ENCODE data around the gene MPEG1.

The MPEG1 gene

DNA sequence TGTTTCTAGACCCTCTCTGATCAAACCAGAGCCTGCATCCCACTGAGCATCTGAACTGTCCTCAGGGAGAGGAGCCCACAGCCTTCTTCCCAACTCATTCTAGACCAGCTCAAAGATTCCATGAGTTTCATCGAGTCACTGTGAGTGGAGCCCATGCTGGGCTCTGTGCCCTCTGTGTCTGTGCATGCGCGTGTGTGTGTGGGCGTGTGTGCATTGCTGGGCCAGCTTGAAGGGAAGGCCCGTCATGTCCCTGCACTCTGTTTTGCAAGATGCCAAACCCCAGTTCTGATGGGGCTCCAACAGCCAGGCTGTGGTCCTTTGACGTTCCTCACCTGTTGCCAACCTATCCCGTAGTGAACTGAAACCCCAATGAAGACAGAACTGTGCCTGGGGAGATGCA, 7.1 kb downstream of the MPEG1 start:
- no peaks in the 10 kb centered on the region for H3K4me1 ChIP-seq
- H3K36me3 ChIP-seq (ENCODE audit: control insufficient read depth, insufficient read depth, low read length): no peaks in the 10 kb centered on the region
- TF ChIP-seq, protein P1, sequence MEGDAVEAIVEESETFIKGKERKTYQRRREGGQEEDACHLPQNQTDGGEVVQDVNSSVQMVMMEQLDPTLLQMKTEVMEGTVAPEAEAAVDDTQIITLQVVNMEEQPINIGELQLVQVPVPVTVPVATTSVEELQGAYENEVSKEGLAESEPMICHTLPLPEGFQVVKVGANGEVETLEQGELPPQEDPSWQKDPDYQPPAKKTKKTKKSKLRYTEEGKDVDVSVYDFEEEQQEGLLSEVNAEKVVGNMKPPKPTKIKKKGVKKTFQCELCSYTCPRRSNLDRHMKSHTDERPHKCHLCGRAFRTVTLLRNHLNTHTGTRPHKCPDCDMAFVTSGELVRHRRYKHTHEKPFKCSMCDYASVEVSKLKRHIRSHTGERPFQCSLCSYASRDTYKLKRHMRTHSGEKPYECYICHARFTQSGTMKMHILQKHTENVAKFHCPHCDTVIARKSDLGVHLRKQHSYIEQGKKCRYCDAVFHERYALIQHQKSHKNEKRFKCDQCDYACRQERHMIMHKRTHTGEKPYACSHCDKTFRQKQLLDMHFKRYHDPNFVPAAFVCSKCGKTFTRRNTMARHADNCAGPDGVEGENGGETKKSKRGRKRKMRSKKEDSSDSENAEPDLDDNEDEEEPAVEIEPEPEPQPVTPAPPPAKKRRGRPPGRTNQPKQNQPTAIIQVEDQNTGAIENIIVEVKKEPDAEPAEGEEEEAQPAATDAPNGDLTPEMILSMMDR (IDR thresholded peaks at IDR 0.05): no peak

DNA sequence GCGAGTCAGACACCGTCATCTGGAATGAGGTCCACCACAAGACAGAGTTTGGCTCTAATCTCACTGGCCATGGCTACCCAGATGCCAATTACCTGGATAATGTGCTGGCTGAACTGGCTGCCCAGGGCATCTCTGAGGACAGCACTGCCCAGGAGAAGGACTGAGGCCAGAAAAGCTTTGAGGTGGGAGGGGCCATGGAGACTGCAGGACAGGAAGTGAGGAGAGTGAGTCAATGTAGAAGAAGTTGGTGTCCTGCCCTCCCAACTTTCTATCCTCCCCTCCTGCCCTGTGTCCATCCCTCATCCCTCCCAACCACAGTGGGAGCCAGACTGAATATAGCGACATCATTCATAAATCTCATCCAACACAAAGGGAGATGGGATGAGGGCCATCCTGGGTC, 8.0 kb downstream of the MPEG1 start:
- TF ChIP-seq, protein P1 (IDR thresholded peaks at IDR 0.05): no peak
- H3K27ac ChIP-seq: no peak overlapping the region
- no peaks in the 10 kb centered on the region for H3K79me2 ChIP-seq
- H3K9me3 ChIP-seq (ENCODE audit: control insufficient read depth, low read length): no peaks in the 10 kb centered on the region
- no peak overlapping the region for H3K9ac ChIP-seq
- no peak overlapping the region for H2AFZ ChIP-seq
- H3K4me2 ChIP-seq (ENCODE audit: low read length): no peak overlapping the region
- no peaks in the 10 kb centered on the region for H3K4me1 ChIP-seq
- no peaks in the 10 kb centered on the region for H3K36me3 ChIP-seq (ENCODE audit: control insufficient read depth, insufficient read depth, low read length)
- no peak overlapping the region for H3K4me3 ChIP-seq (ENCODE audit: low read depth, low read length)
- no peaks in the 10 kb centered on the region for H3K27me3 ChIP-seq (ENCODE audit: control insufficient read depth, insufficient read depth, low read length)

More for the DNA sequence above, 7.1 kb downstream of the MPEG1 start:
- Histone ChIP-seq H3K9ac (no peak overlapping the region), H2AFZ (no peak overlapping the region), H3K27me3 (ENCODE audit: control insufficient read depth, insufficient read depth, low read length) (no peaks in the 10 kb centered on the region), H3K4me3 (ENCODE audit: low read depth, low read length) (no peak overlapping the region), H3K79me2 (no peaks in the 10 kb centered on the region), H3K9me3 (ENCODE audit: control insufficient read depth, low read length) (no peaks in the 10 kb centered on the region), H3K4me2 (ENCODE audit: low read length) (no peak overlapping the region), H3K27ac (no peak overlapping the region)

DNA sequence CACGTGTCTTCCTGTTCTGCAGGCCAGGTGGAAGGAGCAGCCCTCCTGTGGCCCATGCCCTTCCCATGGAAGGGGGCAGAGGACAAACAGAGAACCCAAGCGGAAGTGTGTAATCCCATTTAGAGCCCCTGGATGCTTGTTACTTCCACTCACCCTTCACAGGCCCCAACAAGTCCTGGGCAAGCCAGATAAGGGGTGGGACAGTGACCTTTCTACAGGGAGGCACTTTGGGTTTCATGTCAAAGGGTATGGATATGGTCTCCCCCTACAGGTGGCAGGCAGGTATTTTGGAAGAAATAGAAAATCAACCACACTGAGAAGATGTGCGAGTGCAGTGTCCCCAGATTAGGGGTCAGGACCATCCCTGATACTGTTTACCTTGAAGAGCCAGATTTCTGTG, 11.4 kb downstream of the MPEG1 start:
- H3K9ac ChIP-seq: no peak overlapping the region
- no peaks in the 10 kb centered on the region for H3K79me2 ChIP-seq
- no peaks in the 10 kb centered on the region for H3K27me3 ChIP-seq (ENCODE audit: control insufficient read depth, insufficient read depth, low read length)
- TF ChIP-seq, protein P1 (IDR thresholded peaks at IDR 0.05): no peak
- no peak overlapping the region for H3K4me2 ChIP-seq (ENCODE audit: low read length)
- no peak overlapping the region for H3K27ac ChIP-seq
- H3K36me3 ChIP-seq (ENCODE audit: control insufficient read depth, insufficient read depth, low read length): no peaks in the 10 kb centered on the region
- H3K4me3 ChIP-seq (ENCODE audit: low read depth, low read length): no peak overlapping the region
- no peak overlapping the region for H2AFZ ChIP-seq
- no peaks in the 10 kb centered on the region for H3K4me1 ChIP-seq
- H3K9me3 ChIP-seq (ENCODE audit: control insufficient read depth, low read length): no peaks in the 10 kb centered on the region

DNA sequence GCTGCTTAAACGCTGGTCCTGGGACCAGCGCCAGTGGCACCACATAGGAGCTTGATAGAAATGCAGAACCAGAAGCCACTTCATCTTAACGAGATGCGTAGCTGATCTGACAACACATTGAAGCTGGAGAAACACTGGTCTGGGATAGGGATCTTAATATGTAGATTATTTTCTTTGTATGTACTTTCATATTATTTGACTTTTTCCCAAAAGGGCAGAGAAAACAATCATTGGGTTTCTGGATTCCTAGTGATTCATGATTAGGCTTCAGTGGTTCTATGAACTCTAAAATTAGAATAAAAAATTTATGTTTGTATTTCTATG, 12.3 kb downstream of the MPEG1 start:
- Histone ChIP-seq H3K4me1 (no peaks in the 10 kb centered on the region), H3K27ac (no peak overlapping the region), H3K79me2 (no peaks in the 10 kb centered on the region), H2AFZ (no peak overlapping the region), H3K36me3 (ENCODE audit: control insufficient read depth, insufficient read depth, low read length) (no peaks in the 10 kb centered on the region), H3K4me3 (ENCODE audit: low read depth, low read length) (no peak overlapping the region), H3K9me3 (ENCODE audit: control insufficient read depth, low read length) (no peaks in the 10 kb centered on the region), H3K4me2 (ENCODE audit: low read length) (no peak overlapping the region), H3K9ac (no peak overlapping the region), H3K27me3 (ENCODE audit: control insufficient read depth, insufficient read depth, low read length) (no peaks in the 10 kb centered on the region)
- TF ChIP-seq, protein P1 (IDR thresholded peaks at IDR 0.05): no peak

DNA sequence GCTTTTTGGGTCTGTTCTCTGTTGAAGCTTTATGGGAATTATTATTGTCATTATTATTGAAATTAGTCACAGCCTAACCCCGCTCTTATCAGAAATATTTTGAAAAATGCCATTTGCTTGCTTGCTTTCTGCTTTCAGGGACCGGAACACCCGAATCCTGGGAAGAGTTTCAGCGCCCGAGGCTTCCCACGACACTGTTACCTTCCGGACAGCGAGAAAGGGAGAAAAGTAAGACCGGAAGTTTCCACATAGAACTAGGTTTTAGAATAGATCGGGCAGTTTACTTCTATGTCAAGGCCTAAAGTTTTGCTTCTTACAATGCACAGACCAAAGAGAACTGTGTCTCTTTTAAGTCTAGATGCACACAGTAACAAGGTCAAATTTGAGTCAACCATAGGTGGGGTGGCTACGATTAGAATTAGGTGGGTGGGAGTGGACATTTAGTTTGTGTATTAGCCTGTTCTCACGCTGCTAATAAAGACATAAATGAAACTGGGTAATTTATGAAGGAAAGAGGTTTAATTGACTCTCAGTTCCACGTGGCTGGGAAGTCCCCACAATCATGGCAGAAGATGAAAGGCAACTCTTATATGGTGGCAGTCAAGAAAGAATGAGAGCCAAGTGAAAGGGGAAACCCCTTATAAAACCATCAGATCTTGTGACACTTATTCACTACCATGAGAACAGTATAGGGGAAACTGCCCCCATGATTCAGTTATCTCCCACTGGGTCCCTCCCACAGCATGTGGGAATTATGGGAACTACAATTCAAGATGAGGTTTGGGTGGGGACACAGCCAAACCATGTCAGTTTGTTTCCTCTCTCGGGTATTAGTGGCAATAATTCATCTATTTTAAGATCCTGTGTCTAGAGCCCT, 12.9 kb downstream of the MPEG1 start:
- no peaks in the 10 kb centered on the region for H3K79me2 ChIP-seq
- H3K4me1 ChIP-seq: no peaks in the 10 kb centered on the region
- H3K36me3 ChIP-seq (ENCODE audit: control insufficient read depth, insufficient read depth, low read length): no peaks in the 10 kb centered on the region
- no peak overlapping the region for H3K4me3 ChIP-seq (ENCODE audit: low read depth, low read length)
- no peaks in the 10 kb centered on the region for H3K27me3 ChIP-seq (ENCODE audit: control insufficient read depth, insufficient read depth, low read length)
- no peaks in the 10 kb centered on the region for H3K9me3 ChIP-seq (ENCODE audit: control insufficient read depth, low read length)
- no peak overlapping the region for H3K9ac ChIP-seq
- TF ChIP-seq, protein P1 (IDR thresholded peaks at IDR 0.05): no peak
- no peak overlapping the region for H2AFZ ChIP-seq
- no peak overlapping the region for H3K4me2 ChIP-seq (ENCODE audit: low read length)
- H3K27ac ChIP-seq: no peak overlapping the region

All from parathyroid adenoma (tissue), 2 donors.